ENCODE data around the gene CYP26B1. TPM values are rescaled to one million over a fixed set of nuclear protein-coding genes. Genes with fewer than 3 reads are reported as not detected.

CYP26B1 gene
- total RNA-seq, 1 donor from 2014 or later = 1.5 TPM

DNA sequence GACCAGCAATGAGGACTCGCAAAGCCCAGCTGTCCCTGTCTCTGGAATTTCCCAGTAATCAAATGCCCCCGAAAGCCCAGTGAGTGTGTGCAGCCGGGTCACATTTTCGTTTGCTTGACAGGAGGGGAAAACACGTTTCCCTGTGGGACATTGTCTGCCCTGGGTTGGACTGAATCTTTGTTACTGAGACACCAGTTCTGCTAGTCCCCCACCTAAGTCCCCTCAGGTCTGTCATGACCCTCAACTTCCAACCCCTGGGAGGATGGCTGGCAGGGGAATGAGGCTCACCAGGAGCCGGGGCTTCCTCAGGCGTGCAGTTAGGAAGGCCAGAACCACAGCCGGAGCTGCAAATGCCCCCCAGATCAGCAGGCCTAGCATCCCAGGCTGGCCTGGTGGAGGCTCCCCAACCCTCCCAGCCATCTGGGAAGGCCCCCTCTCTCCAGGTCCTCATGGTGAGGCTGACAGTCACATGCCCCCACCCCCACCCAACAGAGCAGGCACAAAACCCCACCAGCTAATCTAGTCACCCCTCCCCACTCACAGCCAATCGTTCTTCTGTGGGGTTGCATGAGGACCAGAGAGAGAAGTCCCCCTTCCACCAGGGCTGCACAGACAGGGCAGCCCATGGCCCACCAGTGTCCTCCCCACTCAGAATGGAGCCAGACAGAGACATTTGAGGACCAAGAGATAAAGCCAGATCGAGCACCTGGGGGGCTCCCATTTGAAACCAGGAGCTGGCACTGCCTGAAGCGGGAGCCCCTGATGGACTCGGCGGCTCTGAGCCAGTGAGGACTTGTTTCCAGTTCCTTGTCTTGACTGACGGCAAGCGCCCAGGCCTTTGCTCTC, 33.6 kb downstream of the CYP26B1 start:
- Histone ChIP-seq H3K4me1 (no peaks in the 10 kb centered on the region), H3K4me3 (no peak overlapping the region), H3K27me3 (ENCODE audit: low read depth) (peaks cover 29% of the 10 kb centered on the region), H3K36me3 (no peaks in the 10 kb centered on the region), H3K27ac (replicated peaks) (no peak overlapping the region), H3K9me3 (replicated peaks) (no peaks in the 10 kb centered on the region)
- TF ChIP-seq, protein P1, sequence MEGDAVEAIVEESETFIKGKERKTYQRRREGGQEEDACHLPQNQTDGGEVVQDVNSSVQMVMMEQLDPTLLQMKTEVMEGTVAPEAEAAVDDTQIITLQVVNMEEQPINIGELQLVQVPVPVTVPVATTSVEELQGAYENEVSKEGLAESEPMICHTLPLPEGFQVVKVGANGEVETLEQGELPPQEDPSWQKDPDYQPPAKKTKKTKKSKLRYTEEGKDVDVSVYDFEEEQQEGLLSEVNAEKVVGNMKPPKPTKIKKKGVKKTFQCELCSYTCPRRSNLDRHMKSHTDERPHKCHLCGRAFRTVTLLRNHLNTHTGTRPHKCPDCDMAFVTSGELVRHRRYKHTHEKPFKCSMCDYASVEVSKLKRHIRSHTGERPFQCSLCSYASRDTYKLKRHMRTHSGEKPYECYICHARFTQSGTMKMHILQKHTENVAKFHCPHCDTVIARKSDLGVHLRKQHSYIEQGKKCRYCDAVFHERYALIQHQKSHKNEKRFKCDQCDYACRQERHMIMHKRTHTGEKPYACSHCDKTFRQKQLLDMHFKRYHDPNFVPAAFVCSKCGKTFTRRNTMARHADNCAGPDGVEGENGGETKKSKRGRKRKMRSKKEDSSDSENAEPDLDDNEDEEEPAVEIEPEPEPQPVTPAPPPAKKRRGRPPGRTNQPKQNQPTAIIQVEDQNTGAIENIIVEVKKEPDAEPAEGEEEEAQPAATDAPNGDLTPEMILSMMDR (IDR thresholded peaks at IDR 0.05; ENCODE audit: borderline replicate concordance) = no peak
- DNase-seq = no peak
- intact Hi-C loops (cut with micrococcal nuclease) = no loop called here

DNA sequence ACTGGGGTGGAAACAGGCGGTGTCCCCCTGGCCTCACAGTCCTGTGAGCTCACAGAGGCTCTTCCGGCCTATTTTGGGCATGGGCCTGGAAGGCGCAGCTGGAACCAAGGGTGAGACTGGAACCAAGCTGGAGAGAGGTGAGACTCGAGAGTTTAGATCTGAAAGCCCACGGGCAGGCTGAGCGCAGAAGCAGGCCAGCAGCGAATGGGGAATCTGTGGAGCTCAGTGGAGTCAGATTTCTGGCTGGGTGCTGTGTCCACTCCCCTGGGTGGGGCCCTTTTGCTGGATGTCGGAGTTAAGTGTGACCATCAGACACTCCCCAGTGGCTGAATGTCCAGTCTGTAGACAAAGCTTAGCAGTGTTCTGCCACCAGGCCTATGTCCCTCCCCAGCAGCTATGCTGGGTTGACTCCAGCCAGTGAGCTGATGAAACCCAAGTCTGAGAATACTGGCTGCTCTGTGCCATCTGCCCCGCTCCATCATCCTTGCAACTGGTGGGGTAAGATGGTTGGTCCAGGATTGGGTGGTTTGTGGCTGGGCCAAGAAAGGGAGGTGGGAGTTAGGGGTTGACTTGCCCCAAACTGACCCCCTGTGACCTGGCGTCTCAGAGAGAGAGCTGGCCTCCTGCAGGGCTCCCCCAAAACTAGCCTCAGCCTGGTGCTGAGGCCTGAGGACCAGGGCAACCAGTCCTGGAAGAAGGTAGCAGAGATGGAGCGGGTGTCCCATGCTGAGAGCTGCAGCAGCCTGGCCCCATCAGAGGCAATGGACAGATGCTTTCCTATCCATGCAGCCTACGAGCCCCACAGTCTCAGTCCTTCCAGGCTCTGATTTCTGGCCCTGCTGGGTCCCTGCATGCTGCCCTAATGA, 34.4 kb downstream of the CYP26B1 start:
- TF ChIP-seq, protein P1 (IDR thresholded peaks at IDR 0.05; ENCODE audit: borderline replicate concordance) = no peak
- no peak for DNase-seq
- Histone ChIP-seq H3K27ac (replicated peaks) (no peak overlapping the region), H3K36me3 (no peaks in the 10 kb centered on the region), H3K4me3 (no peak overlapping the region), H3K4me1 (no peaks in the 10 kb centered on the region), H3K27me3 (ENCODE audit: low read depth) (peaks cover 26% of the 10 kb centered on the region), H3K9me3 (replicated peaks) (no peaks in the 10 kb centered on the region)
- intact Hi-C loops (cut with micrococcal nuclease) = no loop called here

DNA sequence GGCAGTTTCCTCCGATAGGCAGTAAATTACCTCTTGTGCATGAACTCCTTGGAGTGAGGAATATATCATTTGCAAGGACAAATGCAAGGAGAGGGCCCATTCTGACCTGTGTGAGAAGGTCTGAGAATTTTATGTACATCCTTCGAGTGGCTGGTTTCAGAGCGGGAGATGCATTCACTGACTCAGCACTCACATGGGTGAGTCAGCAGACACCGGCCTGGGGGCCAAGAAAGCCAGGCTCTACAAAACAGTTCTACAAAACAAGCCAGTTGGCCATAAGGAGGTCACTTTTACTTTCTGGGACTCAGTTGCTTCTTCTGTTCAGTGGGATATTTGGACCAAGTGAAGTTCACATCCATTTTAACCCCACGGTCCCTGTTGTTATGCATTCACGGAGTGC, 35.3 kb downstream of the CYP26B1 start:
- no peak for DNase-seq
- no peaks in the 10 kb centered on the region for H3K9me3 ChIP-seq (replicated peaks)
- H3K27ac ChIP-seq (replicated peaks) = no peak overlapping the region
- peaks cover 21% of the 10 kb centered on the region for H3K27me3 ChIP-seq (ENCODE audit: low read depth)
- intact Hi-C loops (cut with micrococcal nuclease) = no loop called here
- H3K4me1 ChIP-seq = no peaks in the 10 kb centered on the region
- H3K36me3 ChIP-seq = no peaks in the 10 kb centered on the region
- H3K4me3 ChIP-seq = no peak overlapping the region
- TF ChIP-seq, protein P1 (IDR thresholded peaks at IDR 0.05; ENCODE audit: borderline replicate concordance) = no peak

DNA sequence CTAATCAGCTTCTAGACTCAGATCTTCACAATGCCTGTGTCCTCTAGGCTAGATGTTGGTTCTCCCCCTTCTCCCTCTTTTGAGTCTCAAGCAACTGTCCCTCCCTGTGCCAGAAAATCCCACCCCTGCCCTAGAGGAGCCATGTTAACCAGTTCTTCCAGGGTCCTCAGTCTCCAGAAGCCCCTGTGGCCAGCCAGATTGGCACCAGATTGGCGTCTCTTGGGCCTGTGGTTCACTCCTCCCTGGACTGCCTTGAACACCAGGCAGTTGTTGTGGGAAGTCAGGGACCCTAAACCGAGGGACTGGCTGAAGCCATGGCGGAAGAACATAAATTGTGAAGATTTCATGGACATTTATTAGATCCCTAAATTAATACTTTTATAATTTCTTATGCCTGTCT, 36.6 kb downstream of the CYP26B1 start:
- TF ChIP-seq, protein P1 (IDR thresholded peaks at IDR 0.05; ENCODE audit: borderline replicate concordance) = no peak
- Histone ChIP-seq H3K27me3 (ENCODE audit: low read depth) (peaks cover 30% of the 10 kb centered on the region), H3K9me3 (replicated peaks) (no peaks in the 10 kb centered on the region), H3K4me3 (no peak overlapping the region), H3K36me3 (no peaks in the 10 kb centered on the region), H3K4me1 (no peaks in the 10 kb centered on the region), H3K27ac (replicated peaks) (no peak overlapping the region)
- no peak for DNase-seq
- intact Hi-C loops (cut with micrococcal nuclease) = no loop called here

DNA sequence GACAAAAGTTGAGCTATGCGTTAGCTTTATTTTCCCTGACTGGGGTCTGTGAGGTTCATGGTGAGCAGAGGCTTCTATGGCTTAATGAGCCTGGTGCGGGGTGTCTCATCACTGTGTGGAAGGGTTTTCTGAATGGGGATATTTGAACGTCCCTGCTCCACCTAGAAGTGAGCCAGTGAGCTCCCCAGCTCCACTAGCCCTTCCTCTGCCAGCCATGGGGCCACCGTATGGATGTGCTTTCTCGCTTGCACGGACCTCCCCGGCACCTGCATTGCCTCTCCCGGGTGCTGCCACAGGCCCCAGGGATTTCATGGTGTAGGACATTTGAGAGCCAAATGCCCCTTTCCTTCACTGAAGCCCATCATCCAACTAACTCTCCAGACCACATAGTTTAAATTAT, 37.8 kb downstream of the CYP26B1 start:
- TF ChIP-seq, protein P1 (IDR thresholded peaks at IDR 0.05; ENCODE audit: borderline replicate concordance) = no peak
- Histone ChIP-seq H3K4me1 (no peaks in the 10 kb centered on the region), H3K36me3 (no peaks in the 10 kb centered on the region), H3K9me3 (replicated peaks) (no peaks in the 10 kb centered on the region), H3K27me3 (ENCODE audit: low read depth) (peaks cover 38% of the 10 kb centered on the region), H3K4me3 (no peak overlapping the region), H3K27ac (replicated peaks) (no peak overlapping the region)
- intact Hi-C loops (cut with micrococcal nuclease) = no loop called here
- no peak for DNase-seq
